HG03064 (cell line): ENCODE measurements around the gene SBF2.
"Not testable (repeated sequence)": the region's sequence is repeated elsewhere in the genome, so short reads cannot be mapped to it uniquely, and the experiment has no call there.

Experiments
- ATAC-seq: cut with Tn5 transposase; IDR thresholded peaks from one replicate; pipeline ENCODE4 v1.9.1; 2021; ENCODE audit warnings: low read depth; ENCODE audit not compliant: unreplicated experiment

The SBF2 gene

DNA sequence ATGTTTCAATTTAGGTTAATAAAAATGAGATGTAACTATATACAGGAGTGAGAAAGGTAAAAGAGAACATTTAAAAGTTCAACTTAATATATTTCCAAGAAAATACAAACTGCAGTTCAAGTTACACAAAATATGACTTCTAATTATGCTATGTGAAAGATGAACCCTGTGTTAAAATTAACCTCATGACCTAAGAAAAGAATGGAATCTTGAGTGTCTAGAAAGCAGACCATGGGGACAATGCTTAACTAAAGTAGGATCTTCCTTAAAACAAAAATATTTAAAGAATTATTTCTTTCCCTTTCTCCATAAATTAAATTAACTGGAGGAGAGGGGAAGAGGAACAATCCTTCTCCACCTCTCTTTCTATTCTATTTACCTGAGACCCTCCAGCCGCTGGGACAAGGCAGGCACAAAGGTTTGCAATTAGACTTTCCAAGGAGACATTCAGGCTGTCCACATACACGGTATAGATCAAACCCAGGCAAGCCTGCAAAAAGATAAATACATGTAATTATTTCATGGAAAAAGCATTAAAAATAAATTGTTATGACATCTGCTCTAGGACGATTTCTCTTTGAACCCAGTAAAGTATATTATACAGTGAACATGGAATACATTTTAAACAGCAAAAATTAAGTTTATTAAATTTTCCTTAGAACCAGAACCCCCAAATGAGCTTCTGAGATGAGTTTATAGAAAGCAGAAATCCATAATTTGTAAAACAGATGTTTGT, 264.5 kb downstream of the SBF2 start:
- no peak for ATAC-seq

DNA sequence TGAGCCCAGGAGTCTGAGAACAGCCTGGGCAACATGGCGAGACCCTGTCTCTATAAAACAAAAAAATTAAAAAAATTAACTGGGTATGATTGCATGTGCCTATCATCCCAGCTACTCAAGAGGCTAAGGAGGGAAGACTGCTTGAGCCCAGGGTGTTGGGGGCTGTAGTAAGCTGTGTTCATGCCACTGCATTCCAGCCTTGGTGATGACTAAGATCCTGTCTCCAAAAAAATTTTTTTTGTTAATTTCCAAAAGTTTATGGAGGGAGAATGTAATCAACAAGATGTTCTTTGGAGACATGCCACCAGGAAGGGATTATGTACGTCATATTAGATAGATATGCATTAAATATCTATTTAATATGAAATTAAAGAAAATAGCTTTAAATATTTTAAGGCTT, 267.5 kb downstream of the SBF2 start:
- ATAC-seq, result no peak

DNA sequence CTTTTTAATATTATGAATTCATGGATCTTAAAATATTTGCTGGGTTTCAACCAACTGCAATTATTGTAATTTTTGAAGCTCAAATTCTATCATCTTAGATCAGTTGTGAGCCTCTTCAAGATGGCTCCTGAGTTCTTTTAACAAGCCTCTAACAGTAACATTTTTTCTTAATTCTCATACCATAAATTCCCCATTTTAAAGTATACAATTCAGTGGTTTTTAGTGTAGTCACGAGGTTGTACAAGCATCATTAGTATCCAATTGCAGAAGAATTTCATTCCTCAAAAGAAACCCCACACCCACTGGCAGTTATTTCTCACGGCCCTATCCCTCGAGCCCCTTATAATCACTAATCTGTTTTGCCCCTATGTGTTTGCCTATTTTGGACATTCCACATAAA, 270.8 kb downstream of the SBF2 start:
- ATAC-seq, result no peak

DNA sequence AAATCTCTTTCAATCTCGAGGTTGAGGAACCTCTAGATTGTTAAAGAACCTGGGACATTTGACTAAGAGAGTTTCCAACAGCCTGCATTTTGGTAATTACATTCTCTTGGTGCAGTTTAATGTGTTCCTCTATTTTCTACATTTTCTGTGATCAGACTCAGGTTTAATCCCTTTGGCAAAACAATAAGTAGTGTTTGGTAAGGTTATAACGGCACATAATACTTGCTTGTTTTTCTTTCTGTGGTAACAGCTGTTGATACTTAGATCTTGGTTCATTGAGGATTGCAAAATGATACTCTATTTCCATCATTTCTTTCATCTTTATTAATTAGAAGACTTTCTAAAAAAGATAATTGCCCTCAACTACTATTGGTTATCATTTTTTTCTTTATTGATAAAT, 271.3 kb downstream of the SBF2 start:
- ATAC-seq, result no peak

DNA sequence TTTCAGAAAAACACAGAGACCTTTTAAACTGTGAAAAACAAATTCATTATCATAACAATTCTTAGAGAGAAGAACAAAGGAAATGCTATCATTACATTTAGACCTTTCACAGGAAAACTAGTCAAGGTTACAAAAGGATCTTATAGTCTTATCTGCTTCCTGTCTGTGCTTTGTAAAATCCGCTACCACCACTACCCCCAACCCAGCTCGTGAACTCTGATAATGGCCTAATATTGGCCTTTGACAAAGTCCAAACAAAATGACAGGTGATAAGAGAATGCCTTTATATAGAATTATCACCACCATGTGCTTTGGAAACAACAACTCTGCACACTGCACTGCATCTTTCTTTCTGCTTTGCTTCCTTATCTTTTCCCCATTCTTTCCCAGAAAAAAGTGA, 272.5 kb downstream of the SBF2 start:
- no peak for ATAC-seq

DNA sequence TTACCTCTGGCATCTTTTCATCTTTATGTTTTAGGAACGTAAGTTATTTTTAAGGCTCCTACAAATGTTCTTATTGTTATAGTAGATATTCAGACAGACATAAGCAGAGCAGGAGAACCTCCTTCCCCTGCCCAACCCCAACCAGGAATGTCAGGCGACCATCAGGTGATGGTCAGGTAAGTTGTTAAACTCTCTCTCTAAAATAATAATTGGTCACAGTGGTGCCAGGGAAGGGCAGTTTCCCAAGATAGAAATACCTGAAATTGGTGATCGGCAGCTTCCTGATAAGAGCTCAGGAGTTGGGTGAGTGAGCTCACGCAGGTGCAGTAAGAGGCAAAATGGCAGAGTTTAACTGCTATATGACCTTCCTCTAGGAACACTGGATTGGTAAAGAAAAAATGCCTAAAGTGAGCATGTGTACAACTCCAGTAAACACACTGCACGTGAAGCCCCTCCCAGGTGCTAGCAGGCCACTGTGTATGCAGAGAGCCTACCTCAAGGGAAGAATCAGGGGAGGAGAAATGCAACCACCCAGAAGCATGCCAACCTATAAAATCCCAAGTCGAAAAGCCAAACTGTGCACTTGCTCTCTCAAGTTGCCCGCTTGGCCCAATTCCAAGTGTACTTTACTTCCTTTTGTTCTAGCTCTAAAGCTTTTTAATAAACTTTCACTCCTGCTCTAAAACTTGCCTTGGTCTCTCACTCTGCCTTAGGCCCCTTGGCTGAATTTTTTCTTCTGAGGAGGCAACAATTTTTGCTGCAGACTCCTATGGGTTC, 273.9 kb downstream of the SBF2 start:
- ATAC-seq, result no peak

DNA sequence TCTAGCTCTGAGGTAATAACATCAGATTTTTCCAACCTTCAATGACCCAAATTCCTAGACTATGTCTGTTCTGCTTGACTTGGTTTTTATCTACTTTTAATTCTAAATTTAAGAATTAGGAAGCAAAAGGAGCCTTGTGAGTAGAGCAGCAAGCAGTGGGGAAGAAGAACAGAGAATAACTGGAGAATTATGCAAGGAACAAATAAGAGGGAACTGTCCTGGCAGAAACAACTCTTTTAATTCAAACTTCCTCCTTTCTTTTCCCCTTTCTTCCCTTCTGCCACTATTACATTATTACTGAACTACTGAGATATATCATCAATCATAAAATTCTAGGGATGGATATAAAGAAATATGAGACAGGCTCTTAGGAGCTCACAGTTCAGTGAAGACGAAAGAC, 276.1 kb downstream of the SBF2 start:
- no peak for ATAC-seq

DNA sequence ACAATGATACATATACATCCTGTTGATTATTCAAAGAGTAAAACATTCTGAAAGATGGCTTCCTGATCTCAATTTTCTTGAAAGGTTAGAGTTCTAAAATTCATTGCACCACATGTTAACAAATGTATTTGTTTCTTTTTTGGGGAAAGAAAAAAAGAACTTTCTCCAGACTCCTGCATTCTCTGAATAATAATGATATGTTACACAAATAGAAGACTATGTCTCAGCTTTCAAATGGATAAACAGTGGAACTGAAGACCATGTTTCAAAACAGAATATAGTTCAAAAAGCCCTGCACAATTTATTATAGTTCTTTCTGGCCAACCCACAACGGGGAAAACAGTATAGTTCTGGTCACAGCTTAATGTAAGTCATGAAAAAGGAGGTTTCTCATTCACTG, 277.0 kb downstream of the SBF2 start:
- no peak for ATAC-seq

DNA sequence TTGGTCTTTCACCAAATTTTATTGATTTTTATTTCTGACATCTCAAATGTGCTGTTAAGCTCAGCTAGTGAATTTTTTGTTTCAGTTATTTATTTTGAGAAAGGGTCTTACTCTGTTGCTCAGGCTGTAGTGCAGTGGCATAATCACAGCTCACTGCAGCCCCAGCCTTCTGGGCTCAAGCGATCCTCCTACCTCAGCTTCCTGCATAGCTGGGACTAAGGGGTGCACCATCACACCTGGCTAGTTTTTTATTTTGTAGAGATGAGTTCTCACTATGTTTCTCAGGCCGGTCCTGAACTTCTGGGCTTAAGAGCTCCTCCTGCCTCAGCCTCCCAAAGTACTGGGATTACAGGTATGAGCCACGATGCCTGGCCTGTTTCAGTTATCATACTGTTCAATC, 282.0 kb downstream of the SBF2 start:
- ATAC-seq, result no peak

DNA sequence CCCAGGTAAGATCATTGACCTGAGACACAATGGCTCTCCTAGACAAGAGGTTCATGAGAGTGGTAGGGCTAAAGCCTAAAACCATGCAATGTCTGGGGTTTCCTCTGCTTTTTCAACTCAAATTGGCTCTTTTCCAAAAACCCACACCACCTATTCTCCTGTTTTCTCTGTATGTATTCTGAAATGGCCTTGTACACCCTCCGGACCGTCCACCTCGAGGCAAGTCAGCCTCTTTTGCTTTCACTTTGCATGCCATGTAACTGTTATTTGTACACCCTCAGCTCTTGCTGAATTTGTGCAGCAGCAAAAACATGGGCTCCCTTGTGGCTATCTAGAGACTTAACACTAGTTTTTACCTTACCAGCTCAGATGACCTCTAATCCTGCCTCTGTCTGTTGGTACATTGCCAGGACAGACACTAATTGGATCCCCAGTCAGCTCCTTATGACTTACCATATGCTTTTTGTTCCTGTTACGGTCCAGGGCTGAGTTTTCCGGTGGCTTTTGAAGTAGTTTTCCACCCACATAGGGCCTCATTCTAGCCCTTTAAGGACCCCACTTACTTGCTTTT, 288.0 kb downstream of the SBF2 start:
- ATAC-seq, result no peak

DNA sequence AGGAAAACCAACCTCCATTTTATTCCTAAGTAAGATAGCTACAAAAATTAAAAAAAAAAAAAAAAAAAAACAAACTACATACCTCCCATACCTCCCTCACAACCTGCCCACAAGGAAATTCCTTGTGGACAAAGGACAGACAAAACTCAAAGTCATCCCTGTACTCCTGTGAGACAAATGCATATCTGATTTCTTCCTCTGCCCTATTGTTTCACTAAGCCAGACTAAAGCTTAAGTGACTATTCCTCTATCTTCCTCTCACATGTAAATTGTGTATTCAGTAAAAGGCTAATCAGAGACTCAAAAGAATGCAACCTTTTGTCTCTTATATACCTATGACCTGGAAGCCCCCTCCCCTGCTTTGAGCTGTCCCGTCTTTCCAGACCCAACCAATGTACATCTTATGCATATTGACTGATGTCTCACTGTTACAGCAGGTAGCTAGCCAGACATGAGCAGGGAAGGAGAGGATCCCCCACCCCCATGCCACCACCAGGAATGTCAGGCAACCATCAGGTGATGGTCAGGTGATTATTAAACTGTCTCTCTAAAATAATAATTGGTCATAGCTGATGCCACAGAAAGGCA, 289.4 kb downstream of the SBF2 start:
- no peak for ATAC-seq

DNA sequence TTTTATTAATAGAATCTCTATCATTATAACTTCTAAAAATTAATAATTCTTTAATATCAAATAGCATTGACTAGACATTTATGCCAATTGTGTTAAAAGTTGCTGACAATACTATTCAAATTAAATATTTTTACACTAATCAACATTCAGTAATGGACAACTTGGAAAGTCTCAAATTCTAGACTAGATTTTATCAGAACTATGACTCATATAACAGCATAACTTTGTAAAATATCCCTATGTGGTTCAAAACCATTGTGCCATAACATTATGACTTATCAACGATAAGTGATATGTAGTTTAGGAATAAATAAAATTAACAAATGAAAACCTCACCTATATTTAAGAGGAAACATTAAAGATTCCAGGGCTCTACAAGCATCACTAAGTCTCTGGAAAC, 291.8 kb downstream of the SBF2 start:
- no peak for ATAC-seq

DNA sequence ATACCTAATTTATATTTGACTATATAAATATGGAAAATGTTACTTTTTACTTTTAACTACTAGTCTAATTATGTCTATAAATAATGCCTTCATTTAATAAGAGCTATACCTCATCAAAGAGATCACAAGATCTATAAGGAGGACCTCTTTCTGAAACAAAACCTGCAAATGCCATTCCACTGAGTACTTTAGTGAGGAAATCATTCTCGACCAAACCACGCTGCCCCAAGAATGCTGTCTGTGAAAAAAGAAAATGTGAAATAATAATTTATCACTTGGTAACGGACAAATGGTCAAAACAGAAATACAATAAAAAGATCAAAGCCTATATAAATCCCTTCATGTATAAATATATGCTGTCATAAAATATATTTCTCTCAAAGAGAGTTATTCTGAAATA, 301.7 kb downstream of the SBF2 start:
- ATAC-seq, result no peak

DNA sequence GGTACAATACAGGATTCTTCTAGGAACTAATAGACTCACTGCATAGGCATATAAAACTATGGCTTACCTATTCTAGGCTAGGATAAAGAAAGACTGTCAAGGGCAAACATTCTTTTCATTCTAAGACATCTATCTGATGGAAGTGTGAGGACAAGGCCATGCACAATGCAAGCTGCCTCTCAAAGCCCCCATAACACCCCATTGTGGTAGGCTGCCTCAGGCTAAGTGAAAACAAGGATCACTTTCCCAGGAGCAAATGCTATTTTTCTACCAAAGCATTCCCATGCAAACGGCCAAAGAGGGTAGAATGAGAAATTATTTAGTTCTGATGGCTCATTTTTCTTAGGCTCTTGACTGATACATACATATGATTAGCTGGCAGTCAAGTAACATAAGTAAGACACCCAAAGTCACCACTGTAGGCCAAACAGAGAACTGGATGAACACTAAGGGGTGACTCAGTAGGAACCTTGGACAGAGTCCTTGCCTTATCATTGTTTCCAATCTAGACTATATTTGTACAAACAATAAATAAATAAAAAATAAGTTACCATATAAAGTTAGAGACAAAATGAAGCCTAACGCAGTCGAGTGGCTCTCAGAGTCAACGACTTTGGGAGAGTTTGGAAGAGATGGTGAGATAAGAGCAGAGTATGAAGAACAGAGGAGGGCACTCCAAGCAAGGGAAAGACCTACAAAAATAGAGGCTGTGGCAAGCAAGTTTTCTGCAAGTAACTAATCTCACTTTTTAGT, 303.6 kb downstream of the SBF2 start:
- no peak for ATAC-seq

DNA sequence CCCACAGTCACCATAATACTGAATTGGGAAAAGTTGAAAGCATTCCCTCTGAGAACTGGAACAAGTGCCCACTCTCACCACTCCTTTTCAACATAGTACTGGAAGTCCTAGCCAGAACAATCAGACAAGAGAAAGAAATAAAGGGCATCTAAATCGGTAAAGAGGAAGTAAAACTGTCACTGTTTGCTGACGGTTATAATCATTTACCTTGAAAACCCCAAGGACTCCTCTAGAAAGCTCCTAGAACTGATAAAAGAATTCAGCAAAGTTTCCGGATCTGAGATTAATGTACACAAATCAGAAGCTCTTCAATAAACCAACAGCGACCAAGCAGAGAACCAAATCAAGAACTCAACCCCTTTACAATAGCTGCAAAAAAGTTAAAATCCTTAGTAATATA, 306.7 kb downstream of the SBF2 start:
- not testable (repeated sequence) for ATAC-seq

DNA sequence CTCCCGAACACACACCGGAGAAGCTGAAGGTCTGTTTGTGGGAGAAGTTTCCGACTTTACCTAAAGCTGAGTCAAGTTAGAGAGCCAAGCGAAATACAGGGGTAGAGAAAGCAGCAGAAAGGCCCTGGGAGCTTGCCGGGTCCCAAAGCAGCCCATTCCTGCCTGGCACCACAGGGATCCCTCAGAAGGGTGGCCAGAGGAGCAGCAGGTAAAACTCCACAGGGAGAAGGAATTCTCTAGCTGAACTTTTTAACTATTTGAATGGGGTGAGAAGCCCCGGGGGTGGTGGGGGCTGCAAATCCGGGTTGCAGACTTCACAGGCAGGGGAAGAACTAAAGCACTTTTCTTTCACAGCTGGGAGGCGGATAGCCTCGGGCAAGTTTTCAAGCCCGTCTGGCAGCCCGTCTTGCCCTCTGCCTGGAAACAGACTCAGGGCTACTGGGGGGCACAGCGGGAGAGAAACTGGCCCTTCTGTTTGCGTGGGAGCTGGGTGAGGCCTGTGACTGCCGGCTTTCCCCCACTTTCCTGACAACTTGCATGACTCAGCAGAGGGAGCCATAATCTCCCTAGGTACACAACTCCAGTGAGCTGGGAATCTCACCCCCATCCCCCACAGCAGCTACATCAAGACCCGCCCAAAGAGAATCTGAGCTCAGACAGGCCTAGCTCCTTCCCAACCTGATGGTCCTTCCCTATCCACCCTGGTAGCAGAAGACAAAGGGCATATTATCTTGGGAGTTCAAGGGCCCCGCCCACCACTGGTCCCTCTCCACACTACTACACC, 311.0 kb downstream of the SBF2 start:
- ATAC-seq, result no peak

DNA sequence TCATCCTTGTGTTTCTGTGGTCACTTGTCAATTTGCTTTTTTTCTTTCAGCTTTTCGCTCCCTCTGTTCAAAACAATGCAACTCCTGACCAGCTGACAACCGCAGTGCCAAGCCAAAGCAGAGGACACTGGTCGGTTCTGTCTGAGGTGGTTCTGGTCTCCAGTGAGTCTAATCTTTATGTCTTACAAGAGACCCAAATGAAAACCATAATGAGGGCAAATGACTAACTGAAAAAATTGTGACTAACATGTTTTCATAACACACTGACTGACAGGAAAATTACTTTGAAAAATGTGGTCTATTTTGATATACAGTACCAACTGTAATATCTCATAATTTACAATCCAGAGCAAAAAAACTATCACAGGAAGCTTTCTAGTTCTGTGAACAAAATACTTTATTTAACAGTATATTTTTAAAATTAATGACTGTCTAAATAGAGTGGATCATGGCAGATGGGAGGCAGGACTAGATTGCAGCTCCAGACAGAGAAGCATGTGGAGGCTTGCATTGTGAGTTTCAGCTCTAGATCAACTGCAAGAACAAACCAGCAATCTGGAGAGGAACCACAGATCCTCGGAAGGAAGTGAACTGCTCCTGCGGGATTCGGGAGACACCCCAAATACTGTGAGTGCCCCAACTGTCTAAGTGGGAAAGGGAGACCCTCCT, 311.8 kb downstream of the SBF2 start:
- no peak for ATAC-seq

DNA sequence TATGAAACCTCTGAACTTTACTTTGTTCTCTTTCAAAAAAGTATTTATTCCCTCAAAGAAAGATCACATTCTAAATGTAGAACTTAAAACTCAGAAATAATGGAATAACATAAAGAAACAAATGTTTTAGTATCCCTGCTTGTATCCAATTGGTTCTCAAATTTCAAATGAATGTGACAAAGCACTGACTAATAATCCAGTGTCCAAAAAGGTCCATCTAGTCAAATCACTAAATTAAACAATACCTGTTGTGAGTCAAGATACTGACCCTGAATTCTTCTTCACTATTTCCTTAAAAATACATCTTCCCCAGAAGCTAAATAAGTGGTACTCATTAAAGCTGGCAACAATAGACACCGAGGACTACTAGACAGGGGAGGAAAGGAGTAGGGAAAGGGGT, 313.1 kb downstream of the SBF2 start:
- no peak for ATAC-seq

DNA sequence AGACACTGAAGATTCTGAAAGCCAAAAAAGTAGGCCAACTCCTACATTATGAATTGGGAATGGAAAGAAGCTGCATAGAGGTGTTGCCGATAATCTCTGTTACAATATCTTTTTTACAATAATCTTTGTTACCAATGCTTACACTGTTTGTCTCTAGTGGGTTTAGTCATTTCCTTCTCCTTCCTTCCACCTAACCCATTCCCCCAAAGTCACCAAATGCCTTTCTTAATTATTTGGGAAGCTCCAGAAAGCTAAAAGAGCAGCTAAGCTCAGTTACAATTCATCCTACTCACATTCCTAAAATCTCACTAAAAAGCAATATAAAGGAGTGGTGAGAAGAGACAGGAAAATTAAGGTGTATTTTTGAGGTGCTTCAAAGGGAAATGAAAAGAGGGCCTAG, 316.5 kb downstream of the SBF2 start:
- ATAC-seq, result no peak

DNA sequence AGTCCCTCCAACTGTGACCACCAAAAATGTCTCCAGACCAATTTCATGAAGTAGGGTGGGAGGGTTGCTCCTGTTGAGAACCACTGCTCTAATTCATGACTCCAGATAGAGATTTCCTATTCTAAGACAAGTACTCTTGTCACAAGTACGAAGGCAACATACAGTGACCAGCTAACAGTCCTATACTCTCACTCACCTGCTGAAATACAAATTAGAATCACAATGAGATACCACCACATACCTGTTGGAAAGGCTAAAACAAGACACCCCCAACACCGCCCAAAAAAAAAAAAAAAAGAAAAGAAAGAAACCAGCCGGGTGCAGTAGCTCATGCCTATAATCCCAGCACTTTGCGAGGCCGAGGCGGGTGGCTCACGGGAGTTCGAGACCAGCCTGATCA, 319.6 kb downstream of the SBF2 start:
- ATAC-seq, result no peak
